SK-N-SH (cell line): ENCODE measurements around the gene PPEF1.

Experiments used
- CHD2 ChIP-seq: fragments of 150-350 bp; IDR thresholded peaks from 2 replicates; pipeline ENCODE4 v1.6.1; 2018; ENCODE audit warnings: low read length; ENCODE audit not compliant: partially characterized antibody
- CTCF ChIP-seq: fragments of 200-600 bp; sonication (generic); IDR thresholded peaks from 2 replicates; pipeline ENCODE4 v1.6.1; 2017; ENCODE audit warnings: antibody characterized with exemption, mild to moderate bottlenecking, moderate library complexity
- EP300 ChIP-seq, 2 experiments: IDR thresholded peaks; 2 replicates each; pipeline versions ENCODE4 v1.4.0 to v1.6.1; 2012; ENCODE audit warnings: borderline replicate concordance in 1 of 2, low read depth in 1 of 2, low read length in 1 of 2
- EZH2phosphoT487 ChIP-seq: fragments of 200-600 bp; sonication (generic); IDR thresholded peaks from 2 replicates; pipeline ENCODE4 v1.6.1; 2017; ENCODE audit warnings: low read depth, mixed run types, mild to moderate bottlenecking, antibody characterized with exemption, moderate library complexity, borderline replicate concordance
- FOSL2 ChIP-seq: IDR thresholded peaks from 2 replicates; pipeline ENCODE4 v1.4.0; 2012; ENCODE audit warnings: low read depth, mild to moderate bottlenecking, moderate library complexity, borderline replicate concordance
- FOXM1 ChIP-seq: IDR thresholded peaks from 2 replicates; pipeline ENCODE4 v1.4.0; 2012; ENCODE audit warnings: low read depth, mild to moderate bottlenecking
- JUND ChIP-seq: IDR thresholded peaks from 2 replicates; pipeline ENCODE4 v1.4.0; 2012
- MXI1 ChIP-seq: IDR thresholded peaks from 2 replicates; pipeline ENCODE4 v1.6.1; 2012; ENCODE audit warnings: mild to moderate bottlenecking, low read depth, low read length, improper control_type of control experiment
- NRF1 ChIP-seq: IDR thresholded peaks from 2 replicates; pipeline ENCODE4 v1.6.1; 2012; ENCODE audit warnings: low read depth, mild to moderate bottlenecking, low read length
- PBX3 ChIP-seq: IDR thresholded peaks from 2 replicates; pipeline ENCODE4; 2012
- RAD21 ChIP-seq: IDR thresholded peaks from 2 replicates; pipeline ENCODE4 v1.6.1; 2012; ENCODE audit warnings: mild to moderate bottlenecking, low read length
- REST ChIP-seq: IDR thresholded peaks from 2 replicates; pipeline ENCODE4 v1.6.1; 2012; ENCODE audit warnings: mild to moderate bottlenecking, low read depth, low read length, moderate library complexity
- TCF12 ChIP-seq: IDR thresholded peaks from 2 replicates; pipeline ENCODE4 v1.4.0; 2012

- TF ChIP-seq CTCF (no peak), CHD2 (no peak), TCF12 (no peak), FOSL2 (no peak), REST (no peak), NRF1 (no peak), RAD21 (no peak), JUND (no peak), FOXM1 (no peak), PBX3 (no peak), EP300 (IDR thresholded peaks at IDR 0.05; ENCODE audit: borderline replicate concordance in 1 of 2, low read depth in 1 of 2, low read length in 1 of 2) (no peak), MXI1 (no peak), EZH2phosphoT487 (no peak)
Measured at GRCh38 chrX:18719852-18720251, 12.4 kb downstream of the PPEF1 start.
